ENCODE data around the gene DNM2.

DNA sequence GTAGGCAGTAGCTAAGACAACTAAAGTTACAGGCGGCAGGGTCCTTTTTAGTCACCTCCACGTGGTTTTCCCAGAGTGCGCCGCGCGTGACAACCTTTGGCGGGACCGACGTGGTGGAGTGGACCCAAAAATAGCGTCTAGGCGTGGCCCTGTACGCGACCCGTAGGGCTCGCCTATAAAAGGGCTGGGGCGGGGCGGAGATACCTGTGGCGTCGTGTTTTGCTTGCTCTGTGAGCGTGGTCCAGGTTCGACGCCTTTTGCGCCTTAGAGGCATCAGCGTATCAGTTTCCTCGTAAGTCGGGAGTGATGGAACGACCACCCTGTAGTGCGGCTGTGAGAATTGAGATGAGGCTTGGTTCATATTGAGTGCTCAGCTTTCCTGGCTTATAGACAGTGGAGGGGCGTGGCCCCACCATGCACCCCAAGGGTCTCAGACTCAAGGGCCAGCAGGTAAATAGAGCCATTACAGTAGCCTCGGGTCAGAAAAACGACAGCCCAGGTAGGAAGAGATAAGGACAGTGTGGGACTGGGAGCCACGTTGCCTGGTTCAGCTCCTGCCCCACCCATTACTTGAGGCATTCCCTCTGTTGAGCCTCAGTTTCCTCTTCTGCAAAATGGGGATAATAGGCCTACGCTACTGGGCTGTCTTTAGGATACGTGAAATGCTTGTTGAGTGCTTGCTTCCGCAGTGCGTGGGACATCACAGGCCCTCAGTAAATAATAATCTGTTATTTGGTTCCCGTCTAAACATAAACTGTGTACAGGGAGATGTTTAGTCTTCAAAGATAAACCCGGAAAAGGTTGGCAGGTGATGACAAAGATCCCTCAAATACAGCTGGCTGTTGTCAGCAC is 118.8 kb downstream of the DNM2 start:
- TF ChIP-seq, protein P1, sequence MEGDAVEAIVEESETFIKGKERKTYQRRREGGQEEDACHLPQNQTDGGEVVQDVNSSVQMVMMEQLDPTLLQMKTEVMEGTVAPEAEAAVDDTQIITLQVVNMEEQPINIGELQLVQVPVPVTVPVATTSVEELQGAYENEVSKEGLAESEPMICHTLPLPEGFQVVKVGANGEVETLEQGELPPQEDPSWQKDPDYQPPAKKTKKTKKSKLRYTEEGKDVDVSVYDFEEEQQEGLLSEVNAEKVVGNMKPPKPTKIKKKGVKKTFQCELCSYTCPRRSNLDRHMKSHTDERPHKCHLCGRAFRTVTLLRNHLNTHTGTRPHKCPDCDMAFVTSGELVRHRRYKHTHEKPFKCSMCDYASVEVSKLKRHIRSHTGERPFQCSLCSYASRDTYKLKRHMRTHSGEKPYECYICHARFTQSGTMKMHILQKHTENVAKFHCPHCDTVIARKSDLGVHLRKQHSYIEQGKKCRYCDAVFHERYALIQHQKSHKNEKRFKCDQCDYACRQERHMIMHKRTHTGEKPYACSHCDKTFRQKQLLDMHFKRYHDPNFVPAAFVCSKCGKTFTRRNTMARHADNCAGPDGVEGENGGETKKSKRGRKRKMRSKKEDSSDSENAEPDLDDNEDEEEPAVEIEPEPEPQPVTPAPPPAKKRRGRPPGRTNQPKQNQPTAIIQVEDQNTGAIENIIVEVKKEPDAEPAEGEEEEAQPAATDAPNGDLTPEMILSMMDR (IDR thresholded peaks at IDR 0.05): no peak
- TF ChIP-seq POLR2A (IDR thresholded peaks at IDR 0.05): no peak
